SU-DHL-6 (cell line): ENCODE data around the gene ZNF20.

ENCODE experiments used
- H2AFZ ChIP-seq: fragments of 200-600 bp; sonication (generic); 2 replicates; pipeline ENCODE4 v1.6.1; 2014; ENCODE audit warnings: low read depth, mild to moderate bottlenecking, moderate library complexity, mixed read lengths, antibody characterized with exemption, low read length; ENCODE audit not compliant: severe bottlenecking
- H3F3A ChIP-seq: fragments of 200-600 bp; shearing (Covaris generic); 2 replicates; pipeline ENCODE4 v1.6.0; 2016; ENCODE audit warnings: antibody characterized with exemption, mild to moderate bottlenecking; ENCODE audit not compliant: insufficient read depth
- H3K27ac ChIP-seq: fragments of 200-600 bp; sonication (generic); 2 replicates; pipeline ENCODE4 v1.5.1; 2016; ENCODE audit warnings: low read depth, mild to moderate bottlenecking, low read length, moderate library complexity, mixed read lengths
- H3K27me3 ChIP-seq: fragments of 200-600 bp; sonication (generic), shearing (Covaris generic); 2 replicates; pipeline ENCODE4 v1.6.0; 2014; ENCODE audit warnings: mild to moderate bottlenecking, low read length
- H3K36me3 ChIP-seq: fragments of 200-600 bp; sonication (generic); 2 replicates; pipeline ENCODE4 v1.6.1; 2014; ENCODE audit warnings: mild to moderate bottlenecking, low read length, mixed read lengths
- H3K4me2 ChIP-seq: fragments of 300-600, 200-600 bp; shearing (Covaris generic), sonication (generic); 2 replicates; pipeline ENCODE4 v1.6.0; 2014; ENCODE audit warnings: low read length, low read depth, mild to moderate bottlenecking; ENCODE audit not compliant: poor library complexity, severe bottlenecking
- H3K4me3 ChIP-seq: fragments of 200-600 bp; sonication (generic); 2 replicates; pipeline ENCODE4 v1.5.1; 2014; ENCODE audit warnings: antibody characterized with exemption, low read length, mild to moderate bottlenecking, mixed read lengths; ENCODE audit not compliant: insufficient read depth, poor library complexity, severe bottlenecking
- H3K79me2 ChIP-seq: fragments of 200-600 bp; sonication (generic); 2 replicates; pipeline ENCODE4 v1.6.1; 2014; ENCODE audit warnings: mild to moderate bottlenecking, low read length, moderate library complexity; ENCODE audit not compliant: insufficient read depth
- H3K9ac ChIP-seq: fragments of 200-600 bp; sonication (generic); 2 replicates; pipeline ENCODE4 v1.7.0; 2014; ENCODE audit warnings: mild to moderate bottlenecking, low read length
- H3K9me2 ChIP-seq: fragments of 200-600 bp; sonication (generic); replicated peaks from 2 replicates; pipeline ENCODE4 v1.6.1; 2014; ENCODE audit warnings: low read length; ENCODE audit not compliant: insufficient read depth
- H3K9me3 ChIP-seq: fragments of 200-600 bp; sonication (generic); 2 replicates; pipeline ENCODE4 v1.6.1; 2014; ENCODE audit warnings: low read length, mixed read lengths; ENCODE audit not compliant: insufficient read depth
- H4K20me1 ChIP-seq: fragments of 200-600 bp; sonication (generic); 2 replicates; pipeline ENCODE4 v1.6.1; 2014; ENCODE audit warnings: low read depth, mild to moderate bottlenecking, antibody characterized with exemption, low read length, moderate library complexity, mixed read lengths
- EZH2phosphoT487 ChIP-seq: fragments of 200-600 bp; sonication (generic), shearing (Covaris generic); conservative IDR thresholded peaks from 2 replicates; pipeline ENCODE4 v1.6.1; 2018; ENCODE audit warnings: mild to moderate bottlenecking, antibody characterized with exemption, low read length, moderate library complexity, mixed read lengths
- TF ChIP-seq, protein P1 (sequence below): fragments of 200-600 bp; sonication (generic); IDR thresholded peaks from one replicate; pipeline ENCODE4 v1.5.1; 2017; ENCODE audit warnings: antibody characterized with exemption, mild to moderate bottlenecking, low read length, moderate library complexity; ENCODE audit not compliant: insufficient read depth, poor library complexity, severe bottlenecking

ZNF20 gene

GRCh38 chr19:12162513-12162881 is 22.3 kb upstream of the ZNF20 start:
- no peaks in the 10 kb centered on the region for H4K20me1 ChIP-seq
- no peaks in the 10 kb centered on the region for H3K9me3 ChIP-seq
- peak overlapping the region; percentile 75 for H3K4me3 ChIP-seq
- peak overlapping the region; percentile 85 for H3K9ac ChIP-seq
- no peaks in the 10 kb centered on the region for H3K9me2 ChIP-seq
- no peak overlapping the region for H3K27ac ChIP-seq
- no peaks in the 10 kb centered on the region for H3K36me3 ChIP-seq
- peak overlapping the region; percentile 74 for H3K4me2 ChIP-seq
- TF ChIP-seq, protein P1, sequence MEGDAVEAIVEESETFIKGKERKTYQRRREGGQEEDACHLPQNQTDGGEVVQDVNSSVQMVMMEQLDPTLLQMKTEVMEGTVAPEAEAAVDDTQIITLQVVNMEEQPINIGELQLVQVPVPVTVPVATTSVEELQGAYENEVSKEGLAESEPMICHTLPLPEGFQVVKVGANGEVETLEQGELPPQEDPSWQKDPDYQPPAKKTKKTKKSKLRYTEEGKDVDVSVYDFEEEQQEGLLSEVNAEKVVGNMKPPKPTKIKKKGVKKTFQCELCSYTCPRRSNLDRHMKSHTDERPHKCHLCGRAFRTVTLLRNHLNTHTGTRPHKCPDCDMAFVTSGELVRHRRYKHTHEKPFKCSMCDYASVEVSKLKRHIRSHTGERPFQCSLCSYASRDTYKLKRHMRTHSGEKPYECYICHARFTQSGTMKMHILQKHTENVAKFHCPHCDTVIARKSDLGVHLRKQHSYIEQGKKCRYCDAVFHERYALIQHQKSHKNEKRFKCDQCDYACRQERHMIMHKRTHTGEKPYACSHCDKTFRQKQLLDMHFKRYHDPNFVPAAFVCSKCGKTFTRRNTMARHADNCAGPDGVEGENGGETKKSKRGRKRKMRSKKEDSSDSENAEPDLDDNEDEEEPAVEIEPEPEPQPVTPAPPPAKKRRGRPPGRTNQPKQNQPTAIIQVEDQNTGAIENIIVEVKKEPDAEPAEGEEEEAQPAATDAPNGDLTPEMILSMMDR, result no peak
- TF ChIP-seq EZH2phosphoT487, result no peak
- no peaks in the 10 kb centered on the region for H3K27me3 ChIP-seq
- no peaks in the 10 kb centered on the region for H3F3A ChIP-seq
- peaks cover 43% of the 10 kb centered on the region for H3K79me2 ChIP-seq
- H2AFZ ChIP-seq, result peak overlapping the region; percentile 98

DNA sequence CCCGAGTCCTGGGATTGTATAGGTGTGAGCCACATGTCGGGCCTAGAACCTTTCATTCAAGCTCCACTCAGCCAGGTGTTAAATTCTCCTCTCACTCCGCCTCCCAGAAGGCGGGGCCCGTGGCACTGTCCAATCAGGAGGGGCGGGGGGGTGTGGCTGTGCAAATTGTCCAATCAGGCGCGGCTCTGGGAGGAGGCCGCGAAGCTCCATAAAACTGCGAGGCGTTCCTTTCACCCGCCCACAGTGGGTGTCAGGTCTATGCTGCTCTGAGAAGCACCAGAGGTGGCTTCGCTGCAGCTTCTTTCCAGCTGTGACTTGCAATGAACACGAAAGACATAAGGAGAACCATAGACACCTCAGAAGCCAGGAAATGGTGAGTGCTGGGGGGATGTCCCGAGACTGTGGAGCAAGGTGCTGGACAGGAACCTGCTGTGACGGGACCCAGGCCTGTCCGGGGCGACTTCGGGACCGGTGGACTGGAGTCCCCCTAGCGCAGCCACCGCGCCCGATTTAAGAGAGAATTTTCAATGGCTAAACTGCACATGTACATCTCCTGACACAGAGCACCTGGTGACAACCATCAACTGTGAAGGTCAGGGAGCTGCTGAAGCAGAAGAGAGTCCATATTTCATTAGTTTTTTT is 19.7 kb upstream of the ZNF20 start:
- Histone ChIP-seq H3K4me2 (no peak overlapping the region), H3K79me2 (peaks cover 19% of the 10 kb centered on the region), H2AFZ (no peak overlapping the region), H3K27me3 (no peaks in the 10 kb centered on the region), H3K27ac (no peak overlapping the region), H4K20me1 (no peaks in the 10 kb centered on the region), H3K9me3 (no peaks in the 10 kb centered on the region), H3K9ac (no peak overlapping the region), H3K36me3 (no peaks in the 10 kb centered on the region), H3F3A (no peaks in the 10 kb centered on the region), H3K9me2 (no peaks in the 10 kb centered on the region), H3K4me3 (no peak overlapping the region)
- TF ChIP-seq EZH2phosphoT487, result no peak
- TF ChIP-seq, protein P1, result no peak

DNA sequence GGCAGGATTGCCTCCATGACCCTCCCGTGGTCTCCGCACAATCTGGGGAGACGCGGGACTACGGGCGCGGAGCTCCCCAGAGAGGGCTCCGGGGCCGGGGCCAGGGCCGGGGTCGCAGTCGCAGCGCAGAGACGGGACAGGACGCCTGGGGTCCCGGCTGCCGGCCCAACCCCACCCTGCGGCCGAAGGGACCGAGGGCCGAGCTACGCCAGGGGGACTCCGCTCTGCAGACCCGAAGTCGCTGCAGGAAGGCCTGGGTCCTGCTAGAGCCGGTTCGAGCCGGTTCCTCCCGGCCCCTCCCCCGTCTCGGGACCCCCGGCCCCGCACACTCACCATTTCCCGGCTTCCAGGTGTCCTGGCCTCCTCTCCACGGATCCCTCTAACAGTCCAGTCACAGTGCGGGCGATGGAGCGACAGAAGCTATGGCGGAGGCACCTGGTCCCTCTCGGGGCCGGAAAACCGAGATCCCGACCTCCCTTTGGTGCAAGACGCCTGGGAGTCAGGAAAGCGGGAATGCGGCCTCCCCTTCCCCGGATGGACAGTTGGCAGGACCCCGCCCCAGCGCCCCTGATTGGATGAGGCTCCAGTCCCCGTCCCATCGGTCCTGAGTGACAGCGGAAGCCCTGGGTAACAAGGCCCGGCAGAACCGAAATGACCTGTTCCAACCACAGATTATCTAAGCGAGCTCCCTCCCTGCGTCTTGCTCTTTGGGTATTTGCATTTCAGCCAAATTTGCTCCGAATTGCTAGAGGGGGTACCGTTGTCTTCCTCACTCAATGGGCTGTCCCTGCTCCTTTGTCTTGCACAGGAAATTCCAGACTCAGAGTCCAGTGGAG is 16.3 kb upstream of the ZNF20 start, which contains the start of gene ZNF625:
Gene ZNF625, minus strand, starts transcription at position 512 of the 836 bp plus-strand sequence. Its CDS starts 176 bp downstream, at position 336.
- no peak within 1 kb of the TSS for H3K27ac ChIP-seq
- no peaks in the 10 kb centered on the region for H3K9me3 ChIP-seq
- H3K4me2 ChIP-seq, result peak within 1 kb of the TSS; percentile 17
- no peaks in the 10 kb centered on the region for H4K20me1 ChIP-seq
- H3K4me3 ChIP-seq, result no peak within 1 kb of the TSS
- TF ChIP-seq EZH2phosphoT487, result no peak
- TF ChIP-seq, protein P1, result no peak
- no peaks in the 10 kb centered on the region for H3K79me2 ChIP-seq
- no peaks in the 10 kb centered on the region for H3K9me2 ChIP-seq
- no peaks in the 10 kb centered on the region for H3K27me3 ChIP-seq
- H3F3A ChIP-seq, result no peaks in the 10 kb centered on the region
- H3K36me3 ChIP-seq, result no peaks in the 10 kb centered on the region
- H3K9ac ChIP-seq, result peak within 1 kb of the TSS; percentile 37
- no peak within 1 kb of the TSS for H2AFZ ChIP-seq
